ENCODE results near the gene HLA-G.
"Not testable (repeated sequence)": the region's sequence is repeated elsewhere in the genome, so short reads cannot be mapped to it uniquely, and the experiment has no call there.

The HLA-G gene

GRCh38 chr6:29870104-29870503 is 42.5 kb downstream of the HLA-G start:
- no peak for DNase-seq (ENCODE audit: low read depth in 3 of 3)

GRCh38 chr6:29872791-29873190 is 45.2 kb downstream of the HLA-G start:
- no peak for DNase-seq (ENCODE audit: low read depth in 3 of 3)

- no peak for DNase-seq (ENCODE audit: low read depth in 3 of 3)
These were observed 47.6 kb downstream of the HLA-G start for GRCh38 chr6:29875257-29875656.

GRCh38 chr6:29875734-29876133 is 48.1 kb downstream of the HLA-G start:
- DNase-seq (ENCODE audit: low read depth in 3 of 3), result not testable (repeated sequence)

All from stimulated activated CD4-positive, alpha-beta T cell treated with anti-CD3 and anti-CD28 coated beads, TNF-alpha, amount 100 ng/mL, for 24 hours (primary cell).